ENCODE results near the gene LRCH2.

Gene LRCH2

DNA sequence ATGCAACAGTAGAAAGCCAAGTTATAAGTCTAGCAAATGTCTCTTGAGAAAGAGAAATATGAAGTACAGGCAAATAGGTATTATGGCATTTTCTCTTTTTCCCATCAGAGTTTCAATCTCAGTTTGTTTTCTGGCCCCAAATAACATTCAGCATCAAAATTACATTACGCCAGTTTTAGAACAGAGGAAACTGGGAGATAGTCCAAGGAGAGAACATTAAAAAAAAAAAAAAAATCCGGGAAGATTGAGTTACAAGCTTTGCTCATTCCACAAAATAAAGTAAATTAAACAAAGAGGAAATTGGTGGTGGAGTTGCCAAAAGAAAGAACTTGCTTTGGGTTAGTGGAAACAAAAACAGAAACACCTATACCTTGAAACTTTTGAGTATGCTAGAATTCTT, 166.1 kb downstream of the LRCH2 start:
- no peak for DNase-seq (ENCODE audit: low read depth in 2 of 2)

DNA sequence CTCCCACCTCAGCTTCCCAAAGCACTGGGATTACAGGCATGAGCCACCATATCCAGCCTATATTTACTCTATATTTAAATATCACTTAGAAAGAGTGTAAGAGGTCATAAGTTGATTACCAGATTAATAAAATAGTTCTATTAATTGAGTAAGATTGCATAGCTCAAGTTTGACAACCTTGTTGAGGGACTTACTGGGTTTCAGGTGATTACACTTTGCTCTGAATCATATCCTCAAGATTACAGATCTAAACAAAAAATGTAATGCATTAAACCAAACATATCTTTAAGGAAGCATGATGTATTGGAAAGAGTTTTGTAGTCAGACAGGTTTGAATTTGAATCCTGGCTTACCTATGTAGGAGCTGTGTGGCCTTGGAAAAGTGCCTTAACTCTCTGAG, 168.6 kb downstream of the LRCH2 start:
- DNase-seq (ENCODE audit: low read depth in 2 of 2): no peak
